SJCRH30 (cell line): ENCODE data around the gene DEUP1. TPM values are rescaled to one million over a fixed set of nuclear protein-coding genes. Genes with fewer than 3 reads are reported as not detected.
"Not testable (repeated sequence)": the region's sequence is repeated elsewhere in the genome, so short reads cannot be mapped to it uniquely, and the experiment has no call there.

ENCODE experiments used
- DNase-seq, 2 experiments: peaks; one replicate each; pipeline ENCODE4 v3.0.0-alpha.2; 2015 to 2020
- H3K27ac ChIP-seq: fragments of 250-450 bp; sonication (Bioruptor Pico); 2 replicates; pipeline ENCODE4 v1.5.1; 2020; ENCODE audit warnings: mild to moderate bottlenecking, moderate library complexity
- H3K27me3 ChIP-seq: fragments of 250-450 bp; sonication (Bioruptor Pico); 2 replicates; pipeline ENCODE4 v1.5.1; 2020; ENCODE audit warnings: mild to moderate bottlenecking, moderate library complexity
- H3K36me3 ChIP-seq: fragments of 250-450 bp; sonication (Bioruptor Pico); 2 replicates; pipeline ENCODE4 v1.5.1; 2020; ENCODE audit warnings: mild to moderate bottlenecking, moderate library complexity
- H3K4me1 ChIP-seq: fragments of 250-450 bp; sonication (Bioruptor Pico); 2 replicates; pipeline ENCODE4 v1.5.1; 2020; ENCODE audit warnings: mild to moderate bottlenecking, moderate library complexity
- H3K4me3 ChIP-seq: fragments of 250-450 bp; sonication (Bioruptor Pico); 2 replicates; pipeline ENCODE4 v1.5.1; 2020; ENCODE audit warnings: mild to moderate bottlenecking, moderate library complexity
- H3K9me3 ChIP-seq: fragments of 250-450 bp; sonication (Bioruptor Pico); replicated peaks from 2 replicates; pipeline ENCODE4 v1.5.1; 2020; ENCODE audit warnings: mild to moderate bottlenecking, moderate library complexity
- total RNA-seq: library from RNA; depleted of rRNA; stranded (reverse); fragments of >200 nt; shearing (Covaris generic); gene quantifications from 2 replicates; pipeline ENCODE4 v1.2.3, GENCODE V29; 2014; rRNA removed

Gene DEUP1
- total RNA-seq = not detected in 2 replicates

GRCh38 chr11:93330446-93330984, at the start of gene DEUP1:
DEUP1 (plus strand) TSS chr11:93330742; CDS start chr11:93332260, 1,518 bp downstream.
- DNase-seq = no peak
- no peaks in the 10 kb centered on the region for H3K9me3 ChIP-seq
- no peak within 1 kb of the TSS for H3K4me3 ChIP-seq
- H3K27ac ChIP-seq = no peak within 1 kb of the TSS
- no peaks in the 10 kb centered on the region for H3K27me3 ChIP-seq
- H3K4me1 ChIP-seq = no peaks in the 10 kb centered on the region
- no peaks in the 10 kb centered on the region for H3K36me3 ChIP-seq

GRCh38 chr11:93285430-93285829, 45.1 kb upstream of the DEUP1 start:
- no peaks in the 10 kb centered on the region for H3K27me3 ChIP-seq
- no peaks in the 10 kb centered on the region for H3K9me3 ChIP-seq
- DNase-seq = no peak
- no peaks in the 10 kb centered on the region for H3K36me3 ChIP-seq
- no peak overlapping the region for H3K27ac ChIP-seq
- H3K4me1 ChIP-seq = no peaks in the 10 kb centered on the region
- H3K4me3 ChIP-seq = no peak overlapping the region

GRCh38 chr11:93287434-93287833, 43.1 kb upstream of the DEUP1 start:
- Histone ChIP-seq H3K27me3 (no peaks in the 10 kb centered on the region), H3K9me3 (no peaks in the 10 kb centered on the region), H3K4me1 (no peaks in the 10 kb centered on the region), H3K27ac (no peak overlapping the region), H3K4me3 (no peak overlapping the region), H3K36me3 (no peaks in the 10 kb centered on the region)
- no peak for DNase-seq

- Histone ChIP-seq H3K9me3 (no peaks in the 10 kb centered on the region), H3K4me1 (no peaks in the 10 kb centered on the region), H3K27me3 (no peaks in the 10 kb centered on the region), H3K4me3 (no peak overlapping the region), H3K36me3 (no peaks in the 10 kb centered on the region), H3K27ac (no peak overlapping the region)
- no peak for DNase-seq
Observed at GRCh38 chr11:93288079-93288478, 42.5 kb upstream of the DEUP1 start.

GRCh38 chr11:93288767-93289166, 41.8 kb upstream of the DEUP1 start:
- H3K27me3 ChIP-seq = no peaks in the 10 kb centered on the region
- H3K4me3 ChIP-seq = no peak overlapping the region
- DNase-seq = no peak
- H3K36me3 ChIP-seq = no peaks in the 10 kb centered on the region
- no peaks in the 10 kb centered on the region for H3K9me3 ChIP-seq
- H3K27ac ChIP-seq = no peak overlapping the region
- H3K4me1 ChIP-seq = no peaks in the 10 kb centered on the region

- H3K36me3 ChIP-seq = no peaks in the 10 kb centered on the region
- H3K27me3 ChIP-seq = no peaks in the 10 kb centered on the region
- no peaks in the 10 kb centered on the region for H3K4me1 ChIP-seq
- H3K27ac ChIP-seq = no peak overlapping the region
- no peaks in the 10 kb centered on the region for H3K9me3 ChIP-seq
- no peak overlapping the region for H3K4me3 ChIP-seq
- no peak for DNase-seq
Observed at GRCh38 chr11:93289782-93290463, 40.6 kb upstream of the DEUP1 start.

- no peaks in the 10 kb centered on the region for H3K27me3 ChIP-seq
- no peak overlapping the region for H3K4me3 ChIP-seq
- H3K36me3 ChIP-seq = no peaks in the 10 kb centered on the region
- no peak for DNase-seq
- no peaks in the 10 kb centered on the region for H3K9me3 ChIP-seq
- no peak overlapping the region for H3K27ac ChIP-seq
- H3K4me1 ChIP-seq = no peaks in the 10 kb centered on the region
Observed at GRCh38 chr11:93291110-93291509, 39.4 kb upstream of the DEUP1 start.

GRCh38 chr11:93291898-93292297, 38.6 kb upstream of the DEUP1 start:
- Histone ChIP-seq H3K9me3 (no peaks in the 10 kb centered on the region), H3K36me3 (no peaks in the 10 kb centered on the region), H3K27me3 (no peaks in the 10 kb centered on the region), H3K4me3 (no peak overlapping the region), H3K27ac (no peak overlapping the region), H3K4me1 (no peaks in the 10 kb centered on the region)
- no peak for DNase-seq

- H3K9me3 ChIP-seq = no peaks in the 10 kb centered on the region
- no peak for DNase-seq
- H3K27me3 ChIP-seq = no peaks in the 10 kb centered on the region
- no peak overlapping the region for H3K4me3 ChIP-seq
- no peak overlapping the region for H3K27ac ChIP-seq
- no peaks in the 10 kb centered on the region for H3K4me1 ChIP-seq
- no peaks in the 10 kb centered on the region for H3K36me3 ChIP-seq
Observed at GRCh38 chr11:93295921-93296575, 34.5 kb upstream of the DEUP1 start.

- no peak overlapping the region for H3K27ac ChIP-seq
- no peaks in the 10 kb centered on the region for H3K4me1 ChIP-seq
- no peaks in the 10 kb centered on the region for H3K36me3 ChIP-seq
- H3K4me3 ChIP-seq = no peak overlapping the region
- no peaks in the 10 kb centered on the region for H3K27me3 ChIP-seq
- DNase-seq = no peak
- no peaks in the 10 kb centered on the region for H3K9me3 ChIP-seq
Observed at GRCh38 chr11:93303689-93304088, 26.9 kb upstream of the DEUP1 start.

- not testable (repeated sequence) for H3K27ac ChIP-seq, H3K36me3 ChIP-seq, H3K9me3 ChIP-seq, H3K4me1 ChIP-seq, H3K4me3 ChIP-seq, DNase-seq, H3K27me3 ChIP-seq
Observed at GRCh38 chr11:93314399-93314798, 16.1 kb upstream of the DEUP1 start.

GRCh38 chr11:93319224-93319839, 11.2 kb upstream of the DEUP1 start:
- Histone ChIP-seq H3K27me3 (no peaks in the 10 kb centered on the region), H3K9me3 (no peaks in the 10 kb centered on the region), H3K4me3 (no peak overlapping the region), H3K4me1 (no peaks in the 10 kb centered on the region), H3K27ac (no peak overlapping the region), H3K36me3 (no peaks in the 10 kb centered on the region)
- DNase-seq = no peak

- Histone ChIP-seq H3K27me3 (no peaks in the 10 kb centered on the region), H3K4me3 (no peak overlapping the region), H3K36me3 (no peaks in the 10 kb centered on the region), H3K9me3 (no peaks in the 10 kb centered on the region), H3K4me1 (no peaks in the 10 kb centered on the region), H3K27ac (no peak overlapping the region)
- DNase-seq = no peak
Observed at GRCh38 chr11:93320230-93320629, 10.3 kb upstream of the DEUP1 start.

- H3K9me3 ChIP-seq = no peaks in the 10 kb centered on the region
- H3K27ac ChIP-seq = no peak overlapping the region
- no peak overlapping the region for H3K4me3 ChIP-seq
- no peak for DNase-seq
- no peaks in the 10 kb centered on the region for H3K4me1 ChIP-seq
- no peaks in the 10 kb centered on the region for H3K27me3 ChIP-seq
- no peaks in the 10 kb centered on the region for H3K36me3 ChIP-seq
Observed at GRCh38 chr11:93322207-93322606, 8.3 kb upstream of the DEUP1 start.

GRCh38 chr11:93323747-93324146, 6.8 kb upstream of the DEUP1 start:
- no peaks in the 10 kb centered on the region for H3K4me1 ChIP-seq

More at GRCh38 chr11:93323747-93324146, 6.8 kb upstream of the DEUP1 start:
- Histone ChIP-seq H3K27me3 (no peaks in the 10 kb centered on the region), H3K27ac (no peak overlapping the region), H3K9me3 (no peaks in the 10 kb centered on the region), H3K4me3 (no peak overlapping the region), H3K36me3 (no peaks in the 10 kb centered on the region)
- no peak for DNase-seq
